K562 (cell line): ENCODE measurements around the gene RHBDD1.

Source experiments
- RAD21 ChIP-seq, 2 experiments: fragments of 250-450 bp in 1 of 2; fragments of 450-650 bp in 1 of 2; sonication (Bioruptor Pico) in 1 of 2; formaldehyde crosslinking in 1 of 2; IDR thresholded peaks in 1 of 2; conservative IDR thresholded peaks in 1 of 2; 2 replicates each; pipeline versions ENCODE4 v1.4.0 to v1.8.0; 2020 to 2022; ENCODE audit warnings: mild to moderate bottlenecking in 2 of 2, moderate library complexity in 1 of 2
- ZBTB43 ChIP-seq: sonication (generic); formaldehyde crosslinking; IDR thresholded peaks from 2 replicates; pipeline ENCODE4 v1.8.0; 2023; ENCODE audit warnings: mild to moderate bottlenecking, missing genetic modification reagents

- no peak for TF ChIP-seq RAD21 (CRISPR knock-in tag; conservative IDR thresholded peaks at IDR 0.05 in 1 of 2, IDR thresholded peaks at IDR 0.05 in 1 of 2)
- TF ChIP-seq ZBTB43 (CRISPR knock-in tag), result no peak
Measured at GRCh38 chr2:226978300-226978699, 142.4 kb downstream of the RHBDD1 start.
